ENCODE results near the gene KCNE3. TPM values are rescaled to one million over a fixed set of nuclear protein-coding genes. Genes with fewer than 3 reads are reported as not detected.

Gene KCNE3, protein sequence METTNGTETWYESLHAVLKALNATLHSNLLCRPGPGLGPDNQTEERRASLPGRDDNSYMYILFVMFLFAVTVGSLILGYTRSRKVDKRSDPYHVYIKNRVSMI
- total RNA-seq (2014; rRNA removed; shearing (Covaris generic)) (0.11 TPM in 1 of 2 replicates, not detected in the other), polyA plus RNA-seq (2016; fragmentation: Nextera tagmentation; extraction: Ambion mirVana) (0.24 and 0.38 TPM in 2 replicates)

DNA sequence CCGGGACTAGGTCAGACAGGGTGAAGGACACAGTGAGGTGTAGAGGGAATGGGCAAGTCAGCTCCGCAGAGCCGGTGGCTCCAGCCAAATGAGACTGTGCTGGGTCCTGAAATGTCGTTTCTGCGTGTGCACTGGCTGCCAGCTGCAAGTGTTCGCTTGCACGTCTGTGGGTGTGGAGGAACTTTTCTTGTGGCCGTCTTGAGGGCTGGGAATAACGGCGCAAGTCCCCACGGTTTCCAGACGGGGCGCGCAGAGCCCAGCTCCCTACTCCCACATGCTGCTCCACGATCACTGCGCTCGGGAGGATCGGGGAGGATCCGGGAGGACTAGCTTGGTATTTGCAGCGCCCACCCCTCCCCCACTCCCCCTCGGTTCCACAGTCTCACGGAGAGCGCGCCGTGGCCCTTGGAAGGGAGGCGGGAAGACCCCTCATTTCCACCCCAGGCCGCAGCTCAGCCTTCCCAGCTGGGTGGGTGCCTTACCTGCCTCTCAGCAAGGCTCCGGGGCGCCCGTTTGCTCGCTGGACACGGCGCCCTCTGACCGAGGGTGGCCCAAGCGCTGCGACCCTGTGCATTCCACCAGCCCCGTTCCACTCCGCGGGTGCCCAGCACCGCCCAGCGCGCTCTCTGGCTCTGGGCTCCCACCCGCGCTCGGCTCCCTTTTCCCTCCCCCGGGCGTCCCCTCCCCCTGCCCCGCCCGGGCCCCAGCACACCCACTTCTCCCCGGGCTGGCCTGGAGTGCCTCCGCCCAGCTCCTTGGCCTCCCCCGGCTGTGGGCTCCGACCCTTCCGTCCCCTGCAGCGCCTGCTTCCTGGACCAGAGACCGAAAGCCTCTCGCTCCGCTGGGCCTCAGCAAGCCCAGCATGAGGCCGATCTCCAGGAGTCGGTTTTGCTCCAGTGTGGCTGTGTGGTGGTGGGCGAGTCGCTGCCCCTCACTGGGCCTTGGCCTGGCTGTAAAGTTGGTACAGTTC lies at the start of gene KCNE3:
Gene KCNE3 (minus strand): TSS at position 634 of the 970 bp plus-strand sequence. CDS start 9,986 bp downstream, outside the sequence.
- H3K27me3 ChIP-seq (replicated peaks; ENCODE audit: insufficient read depth), result peaks cover 9% of the 10 kb centered on the region; the same call in 1 of the 2 replicates

DNA sequence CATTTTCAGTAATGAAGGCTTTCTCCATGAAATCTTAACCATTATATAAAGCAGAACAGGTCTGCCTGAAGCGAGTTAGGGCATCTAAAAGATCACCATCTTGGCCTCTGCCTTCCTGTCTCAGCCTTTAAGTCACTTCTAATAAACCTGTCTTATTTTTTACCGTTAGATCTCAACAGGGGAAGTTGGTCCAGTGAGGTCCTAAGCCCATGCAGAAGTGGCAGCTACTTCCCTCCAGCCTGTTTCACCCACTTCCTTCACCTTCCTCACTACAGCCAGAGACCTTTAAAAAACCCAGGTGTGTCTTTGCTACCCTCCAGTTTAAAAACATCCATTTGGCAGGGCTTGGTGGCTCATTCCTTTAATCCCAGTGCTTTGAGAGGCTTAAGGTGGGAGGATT lies 40.2 kb upstream of the KCNE3 start:
- Histone ChIP-seq H3K27me3 (replicated peaks; ENCODE audit: insufficient read depth) (peaks cover 14% of the 10 kb centered on the region; the same call in 1 of the 2 replicates), H3K9me3 (ENCODE audit: low read depth) (no peaks in the 10 kb centered on the region), H3K79me2 (ENCODE audit: insufficient read depth) (no peaks in the 10 kb centered on the region), H3K36me3 (ENCODE audit: low read depth) (no peaks in the 10 kb centered on the region), H3K4me2 (ENCODE audit: unreplicated experiment) (no peak overlapping the region), H3K27ac (no peak overlapping the region), H3K9ac (no peak overlapping the region), H3K9me2 (ENCODE audit: insufficient read depth) (no peaks in the 10 kb centered on the region), H3F3A (ENCODE audit: insufficient read depth) (no peaks in the 10 kb centered on the region; the same call in 1 of the 2 replicates), H2AFZ (no peak overlapping the region), H3K4me1 (ENCODE audit: insufficient read depth) (peaks cover 5% of the 10 kb centered on the region; the same call in 1 of the 2 replicates), H4K20me1 (ENCODE audit: insufficient read depth) (no peaks in the 10 kb centered on the region), H3K4me3 (no peak overlapping the region)
- in situ Hi-C loops (cut with MboI), result no loop called here
- WGBS, 2 experiments (ENCODE audit: low coverage in 1 of 2, low lambda C conversion rate in 2 of 2, missing lambda C conversion rate in 2 of 2), result 3 to 4% methylated on average over 2 of the region's 2 CpGs
- no peak for DNase-seq
- TF ChIP-seq EZH2phosphoT487 (IDR thresholded peaks at IDR 0.05; ENCODE audit: insufficient read depth, low read depth) (no peak), EZH2 (IDR thresholded peaks at IDR 0.05; ENCODE audit: insufficient read depth, poor library complexity, severe bottlenecking) (no peak)

More for the DNA sequence above, at the start of gene KCNE3:
- Histone ChIP-seq H3K4me3 (peak within 1 kb of the TSS; percentile 65), H3K4me2 (ENCODE audit: unreplicated experiment) (peak within 1 kb of the TSS; percentile 64), H3F3A (ENCODE audit: insufficient read depth) (no peaks in the 10 kb centered on the region), H3K9me2 (ENCODE audit: insufficient read depth) (no peaks in the 10 kb centered on the region), H4K20me1 (ENCODE audit: insufficient read depth) (no peaks in the 10 kb centered on the region), H3K79me2 (ENCODE audit: insufficient read depth) (no peaks in the 10 kb centered on the region), H2AFZ (peak within 1 kb of the TSS; percentile 64), H3K27ac (no peak within 1 kb of the TSS), H3K9me3 (ENCODE audit: low read depth) (no peaks in the 10 kb centered on the region), H3K9ac (no peak within 1 kb of the TSS), H3K36me3 (ENCODE audit: low read depth) (no peaks in the 10 kb centered on the region), H3K4me1 (ENCODE audit: insufficient read depth) (no peaks in the 10 kb centered on the region; the same call in 1 of the 2 replicates)
- in situ Hi-C loops (cut with MboI), result no loop called here
- DNase-seq, result peak; percentile 44
- no peak for TF ChIP-seq EZH2phosphoT487 (IDR thresholded peaks at IDR 0.05; ENCODE audit: insufficient read depth, low read depth)
- no peak for TF ChIP-seq EZH2 (IDR thresholded peaks at IDR 0.05; ENCODE audit: insufficient read depth, poor library complexity, severe bottlenecking)
- 13 to 15% methylated on average over 33 to 62 of the region's 62 CpGs for WGBS, 2 experiments (ENCODE audit: low coverage in 1 of 2, low lambda C conversion rate in 2 of 2, missing lambda C conversion rate in 2 of 2)

DNA sequence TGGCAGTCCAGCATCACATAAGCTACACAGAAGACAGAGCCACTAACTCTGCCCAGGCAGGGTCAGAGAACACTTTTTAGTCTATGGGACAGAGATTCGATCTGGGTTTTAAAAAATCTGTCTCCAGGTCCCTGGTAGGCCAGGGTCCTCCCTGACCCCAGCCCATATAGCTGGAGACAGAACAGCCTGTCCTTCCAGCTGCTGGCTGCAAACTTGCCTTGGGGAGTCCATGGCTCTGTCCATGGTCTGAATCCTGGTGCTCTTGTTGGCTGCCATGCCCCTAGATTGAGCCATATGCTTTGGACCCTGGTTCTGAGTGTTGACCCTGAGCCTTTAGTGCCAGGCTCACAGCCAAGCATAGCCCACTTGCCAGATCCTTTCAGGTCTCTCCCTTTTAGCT lies 39.5 kb upstream of the KCNE3 start:
- 30 to 50% methylated on average over 1 of the region's 1 CpG for WGBS, 2 experiments (ENCODE audit: low coverage in 1 of 2, low lambda C conversion rate in 2 of 2, missing lambda C conversion rate in 2 of 2)
- in situ Hi-C loops (cut with MboI), result no loop called here
- Histone ChIP-seq H3K79me2 (ENCODE audit: insufficient read depth) (no peaks in the 10 kb centered on the region), H3K9me2 (ENCODE audit: insufficient read depth) (no peaks in the 10 kb centered on the region), H3K4me2 (ENCODE audit: unreplicated experiment) (no peak overlapping the region), H3K4me1 (ENCODE audit: insufficient read depth) (peaks cover 5% of the 10 kb centered on the region; the same call in 1 of the 2 replicates), H3K9ac (no peak overlapping the region), H3K4me3 (no peak overlapping the region), H3K27ac (no peak overlapping the region), H4K20me1 (ENCODE audit: insufficient read depth) (no peaks in the 10 kb centered on the region), H3K9me3 (ENCODE audit: low read depth) (no peaks in the 10 kb centered on the region), H3F3A (ENCODE audit: insufficient read depth) (no peaks in the 10 kb centered on the region; the same call in 1 of the 2 replicates), H2AFZ (no peak overlapping the region), H3K27me3 (replicated peaks; ENCODE audit: insufficient read depth) (peaks cover 7% of the 10 kb centered on the region; the same call in 1 of the 2 replicates), H3K36me3 (ENCODE audit: low read depth) (no peaks in the 10 kb centered on the region)
- no peak for DNase-seq
- TF ChIP-seq EZH2 (IDR thresholded peaks at IDR 0.05; ENCODE audit: insufficient read depth, poor library complexity, severe bottlenecking) (no peak), EZH2phosphoT487 (IDR thresholded peaks at IDR 0.05; ENCODE audit: insufficient read depth, low read depth) (no peak)

DNA sequence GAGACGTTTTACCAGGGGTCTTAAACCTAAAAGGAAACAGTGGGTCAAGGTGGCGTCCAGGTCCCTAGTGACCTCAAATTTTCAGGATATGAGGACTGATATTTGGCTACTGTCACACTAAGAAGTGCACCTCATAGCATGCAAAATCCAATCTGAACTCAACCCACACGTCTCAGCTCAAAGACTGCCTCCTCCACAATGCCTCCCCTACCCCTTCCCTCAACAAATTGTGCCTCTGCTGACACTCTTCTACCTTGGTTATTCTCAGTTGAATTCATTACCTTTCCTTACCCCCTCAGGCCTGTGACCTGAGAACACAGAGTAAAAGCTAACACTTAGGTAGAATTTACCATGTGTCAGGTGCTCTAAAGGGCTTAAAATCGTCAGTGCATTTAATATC lies 38.6 kb upstream of the KCNE3 start:
- no peak overlapping the region for H3K27ac ChIP-seq
- WGBS, 2 experiments (ENCODE audit: low coverage in 1 of 2, low lambda C conversion rate in 2 of 2, missing lambda C conversion rate in 2 of 2), result 58 to 69% methylated on average over 4 of the region's 4 CpGs
- H3K9ac ChIP-seq, result no peak overlapping the region
- peaks cover 5% of the 10 kb centered on the region; the same call in 1 of the 2 replicates for H3K27me3 ChIP-seq (replicated peaks; ENCODE audit: insufficient read depth)
- in situ Hi-C loops (cut with MboI), result no loop called here
- peaks cover 5% of the 10 kb centered on the region; the same call in 1 of the 2 replicates for H3K4me1 ChIP-seq (ENCODE audit: insufficient read depth)
- no peak for DNase-seq
- no peak overlapping the region for H3K4me2 ChIP-seq (ENCODE audit: unreplicated experiment)
- H3F3A ChIP-seq (ENCODE audit: insufficient read depth), result no peaks in the 10 kb centered on the region; the same call in 1 of the 2 replicates
- no peaks in the 10 kb centered on the region for H3K9me2 ChIP-seq (ENCODE audit: insufficient read depth)
- no peaks in the 10 kb centered on the region for H3K9me3 ChIP-seq (ENCODE audit: low read depth)
- no peaks in the 10 kb centered on the region for H3K79me2 ChIP-seq (ENCODE audit: insufficient read depth)
- no peak overlapping the region for H3K4me3 ChIP-seq
- no peaks in the 10 kb centered on the region for H4K20me1 ChIP-seq (ENCODE audit: insufficient read depth)
- H2AFZ ChIP-seq, result no peak overlapping the region
- no peak for TF ChIP-seq EZH2 (IDR thresholded peaks at IDR 0.05; ENCODE audit: insufficient read depth, poor library complexity, severe bottlenecking)
- TF ChIP-seq EZH2phosphoT487 (IDR thresholded peaks at IDR 0.05; ENCODE audit: insufficient read depth, low read depth), result no peak
- no peaks in the 10 kb centered on the region for H3K36me3 ChIP-seq (ENCODE audit: low read depth)
